Hematopoietic multipotent progenitor cell (in vitro differentiated cells): Measurements from ENCODE around the gene KIRREL3. TPM values are rescaled to one million over a fixed set of nuclear protein-coding genes. Genes with fewer than 3 reads are reported as not detected.
A peak's percentile ranks its signal among the peaks of the same experiment; 100 is the strongest.

Source experiments
- DNase-seq, 3 donors: peaks; one replicate each; pipeline ENCODE4 v3.0.0-alpha.2; 2011 to 2015; ENCODE audit warnings: low read depth in 2 of 3, low spot score in 2 of 3
- total RNA-seq: library from RNA; depleted of rRNA; stranded (reverse); fragments of >200 nt; gene quantifications from one replicate; pipeline ENCODE4 v1.2.3, GENCODE V29; 2012

Gene KIRREL3
- total RNA-seq, 1 donor = not detected

DNA sequence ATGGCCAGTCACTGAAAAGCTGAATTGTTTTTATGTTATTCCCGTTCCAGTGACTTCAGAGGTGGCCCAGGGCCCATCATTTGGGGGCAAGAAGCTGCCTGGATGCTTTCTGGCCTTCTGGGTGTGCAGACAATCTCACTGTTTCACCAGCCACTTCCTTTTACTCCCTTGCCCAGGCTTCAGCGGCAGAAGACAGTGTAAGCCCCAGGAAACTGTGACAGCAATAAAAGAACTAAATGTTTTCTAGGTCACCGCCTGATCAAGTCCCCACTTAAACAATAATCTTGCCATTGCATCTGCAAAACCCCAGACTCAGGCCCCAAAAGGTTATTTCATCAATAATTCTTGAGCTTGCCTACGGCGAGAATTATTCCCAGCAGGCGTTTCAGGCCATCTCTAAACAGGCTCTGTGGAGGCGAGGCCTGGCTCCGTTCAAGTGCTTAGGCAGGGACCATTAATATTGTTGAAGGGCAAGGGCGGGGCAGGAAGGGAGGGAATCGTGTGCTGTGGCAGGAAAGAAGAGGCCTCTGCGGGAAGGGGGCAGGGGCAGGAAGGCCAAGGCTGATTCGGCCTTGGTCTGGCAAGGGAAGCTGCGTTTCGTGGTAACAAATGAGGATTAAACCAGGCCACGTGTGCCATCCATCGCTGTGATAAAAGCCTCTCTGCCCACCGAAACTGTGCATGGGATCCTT is 252.3 kb downstream of the KIRREL3 start:
- peak in 2 of 3 donors; percentile 24 to 34 for DNase-seq

DNA sequence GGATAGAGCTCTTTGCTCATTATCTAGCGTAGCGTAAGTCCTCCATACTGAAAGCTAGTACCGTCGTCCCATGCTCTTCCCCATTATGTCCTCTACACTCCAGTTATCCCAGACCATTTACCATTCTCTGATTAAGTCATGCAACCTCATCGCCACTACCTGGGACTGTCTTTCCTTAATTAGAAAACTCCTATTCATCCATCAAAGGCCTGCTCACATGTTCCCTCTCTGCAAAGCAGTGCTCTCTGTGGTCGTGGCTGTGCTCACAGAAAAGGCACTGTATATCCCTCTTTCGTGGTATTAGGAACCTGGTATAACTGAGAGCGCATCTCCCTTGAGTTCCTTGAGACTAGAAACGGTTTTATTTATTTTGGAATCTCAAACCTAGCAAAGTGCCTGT is 253.3 kb downstream of the KIRREL3 start:
- no peak for DNase-seq

DNA sequence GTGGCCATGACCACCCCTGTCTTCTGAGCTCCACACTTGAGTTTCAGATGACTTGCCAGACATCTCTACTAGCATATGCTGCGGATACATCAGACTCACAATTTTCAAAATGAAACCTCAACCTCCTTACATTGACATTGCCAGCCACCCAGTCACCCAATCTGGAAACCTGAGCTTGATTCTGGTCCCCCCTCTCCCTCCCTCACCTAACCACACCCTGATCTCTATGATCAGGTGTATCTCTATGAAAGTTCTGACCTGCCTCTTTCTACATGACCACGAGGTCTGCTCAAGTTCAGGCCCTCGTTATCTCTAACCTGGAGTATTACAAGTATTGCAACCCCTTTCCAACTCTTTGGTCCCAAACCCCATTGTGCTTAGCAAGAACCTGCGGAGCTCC is 254.1 kb downstream of the KIRREL3 start:
- DNase-seq = no peak

DNA sequence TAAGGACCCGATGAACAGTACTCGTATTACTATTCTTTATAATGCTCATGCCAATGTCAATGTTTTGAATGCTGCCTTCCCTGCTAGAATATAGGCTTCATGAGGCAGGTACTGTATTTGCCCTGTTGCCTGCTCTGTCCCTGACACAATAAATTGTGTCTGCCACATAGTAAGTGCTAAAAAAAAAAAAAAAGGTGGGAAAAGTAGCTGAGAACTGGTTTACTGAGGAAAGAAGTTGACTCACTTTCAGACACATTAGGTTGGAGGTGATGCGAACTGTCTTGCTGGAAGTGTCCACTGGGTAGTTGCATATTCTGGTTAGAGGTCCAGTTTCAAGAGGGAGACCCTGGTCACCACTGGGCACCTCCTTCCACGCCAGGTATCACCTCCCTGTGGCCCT is 255.9 kb downstream of the KIRREL3 start:
- no peak for DNase-seq

DNA sequence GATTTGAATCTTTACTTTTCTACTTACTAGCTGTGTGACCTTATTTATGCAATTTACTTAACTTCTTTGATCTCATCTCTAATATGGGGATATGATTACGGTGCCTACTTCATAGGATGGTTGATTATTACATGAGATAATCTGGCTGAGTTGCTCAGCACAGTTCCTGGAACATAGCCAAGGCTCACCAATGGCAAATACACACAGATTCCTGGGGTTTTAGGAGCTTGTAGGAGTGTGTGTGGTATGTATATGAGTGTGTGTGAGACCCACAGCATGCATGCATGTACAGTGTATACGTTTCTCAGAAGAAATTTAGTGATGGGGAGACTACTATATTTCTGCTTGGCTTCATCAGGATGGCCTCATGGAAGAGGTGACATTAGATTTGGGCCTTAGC is 256.9 kb downstream of the KIRREL3 start:
- no peak for DNase-seq

DNA sequence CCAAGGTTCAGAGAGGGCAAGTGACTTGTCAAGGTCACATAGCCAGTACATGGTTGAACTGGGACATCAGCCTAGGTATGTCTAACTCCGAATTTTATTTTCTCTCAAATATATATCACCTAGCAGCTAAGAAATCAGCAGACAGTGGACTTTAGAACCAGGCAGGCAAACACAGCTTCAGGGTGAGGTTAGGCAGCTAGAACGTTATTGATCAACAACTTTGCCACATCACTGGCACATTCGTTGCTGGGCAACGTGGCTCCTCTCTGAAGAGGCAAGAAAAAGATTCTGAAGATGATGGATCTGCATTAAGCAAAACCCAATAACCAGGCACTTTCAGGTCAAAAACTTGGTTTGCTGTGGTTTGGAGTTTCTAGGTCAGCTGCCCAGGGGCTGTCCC is 258.0 kb downstream of the KIRREL3 start:
- no peak for DNase-seq

DNA sequence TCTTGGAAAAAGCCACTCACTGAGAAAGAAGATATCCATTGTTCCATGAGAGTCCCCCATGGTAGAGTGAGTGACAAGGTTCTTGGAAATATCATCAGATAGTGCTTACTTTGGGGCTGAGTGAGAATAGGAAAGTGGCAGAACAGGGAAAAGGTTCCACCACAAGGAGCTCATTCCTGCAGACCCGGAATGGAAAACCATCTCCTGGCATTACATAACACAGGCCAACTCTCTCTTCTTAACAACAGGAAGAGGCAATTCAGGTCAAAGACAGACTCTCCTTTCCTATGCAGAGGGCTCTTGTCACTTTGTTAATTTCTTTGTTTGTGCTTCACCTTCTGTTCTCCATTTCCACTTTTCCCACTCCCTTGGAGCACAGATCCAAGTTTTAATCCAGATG is 259.7 kb downstream of the KIRREL3 start:
- no peak for DNase-seq

DNA sequence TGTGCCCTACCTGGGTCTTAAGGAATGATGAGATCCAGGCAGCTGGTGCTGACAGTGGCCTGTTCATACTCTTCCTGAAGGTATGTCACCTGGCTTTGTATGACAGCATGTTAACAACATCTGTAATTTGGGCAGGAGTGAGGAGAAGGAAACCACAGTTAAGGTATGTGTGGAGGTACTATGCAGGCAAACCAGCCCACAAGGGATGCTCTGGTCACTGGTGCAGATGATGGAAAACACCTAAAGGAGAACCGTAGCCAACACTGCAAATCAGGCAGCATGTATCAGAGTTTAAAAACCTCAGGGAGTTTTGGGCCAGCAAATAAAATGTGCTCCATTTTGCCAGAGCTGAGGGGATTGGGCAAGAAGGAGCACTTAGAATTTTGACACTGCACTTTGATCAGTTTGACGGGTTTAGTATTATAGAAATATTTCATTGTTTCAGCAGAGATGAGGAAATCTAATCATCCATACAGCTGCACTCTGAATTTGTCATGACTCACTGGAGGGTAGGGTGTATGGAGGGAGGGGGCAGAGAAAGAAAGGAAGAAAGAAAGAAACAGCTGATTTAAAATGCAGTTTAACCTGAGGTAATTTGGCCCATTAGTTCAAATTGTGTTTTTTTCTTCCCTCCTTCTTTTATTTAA is 260.9 kb downstream of the KIRREL3 start:
- no peak for DNase-seq

DNA sequence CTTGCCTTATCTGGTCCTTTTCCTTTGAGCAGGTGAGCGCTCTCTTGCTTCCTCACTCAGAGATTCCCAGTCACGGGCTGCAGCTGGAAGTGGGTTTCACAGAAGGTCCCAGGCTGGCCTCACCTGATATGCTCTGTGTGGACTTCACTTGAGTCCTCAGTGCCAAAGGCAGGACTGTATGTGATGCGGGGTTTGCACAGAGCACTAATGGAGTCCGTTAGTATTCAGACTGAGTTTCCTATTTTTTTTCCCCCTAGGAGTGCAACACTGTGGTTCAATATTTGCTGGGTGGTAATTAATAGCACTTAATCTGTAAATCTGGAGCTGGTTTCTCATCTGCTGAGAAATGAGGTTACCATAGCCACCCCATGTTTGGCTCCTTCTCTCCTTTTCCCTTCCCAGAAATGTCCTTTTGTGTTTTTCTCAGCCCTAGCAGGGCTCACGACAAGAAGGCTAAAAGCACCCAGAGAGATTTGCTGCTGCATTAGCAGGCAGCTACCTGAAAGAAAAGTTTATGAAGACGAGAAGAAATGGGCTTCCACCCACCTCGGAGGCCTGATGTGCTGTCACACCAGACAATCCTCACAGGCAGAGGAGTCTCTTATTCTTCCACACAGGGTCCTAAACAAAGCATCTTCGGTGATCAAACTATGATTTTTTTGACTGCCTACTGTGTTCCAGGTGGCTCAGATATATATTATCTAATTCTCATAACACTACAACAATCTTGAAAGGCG is 262.1 kb downstream of the KIRREL3 start:
- no peak for DNase-seq

DNA sequence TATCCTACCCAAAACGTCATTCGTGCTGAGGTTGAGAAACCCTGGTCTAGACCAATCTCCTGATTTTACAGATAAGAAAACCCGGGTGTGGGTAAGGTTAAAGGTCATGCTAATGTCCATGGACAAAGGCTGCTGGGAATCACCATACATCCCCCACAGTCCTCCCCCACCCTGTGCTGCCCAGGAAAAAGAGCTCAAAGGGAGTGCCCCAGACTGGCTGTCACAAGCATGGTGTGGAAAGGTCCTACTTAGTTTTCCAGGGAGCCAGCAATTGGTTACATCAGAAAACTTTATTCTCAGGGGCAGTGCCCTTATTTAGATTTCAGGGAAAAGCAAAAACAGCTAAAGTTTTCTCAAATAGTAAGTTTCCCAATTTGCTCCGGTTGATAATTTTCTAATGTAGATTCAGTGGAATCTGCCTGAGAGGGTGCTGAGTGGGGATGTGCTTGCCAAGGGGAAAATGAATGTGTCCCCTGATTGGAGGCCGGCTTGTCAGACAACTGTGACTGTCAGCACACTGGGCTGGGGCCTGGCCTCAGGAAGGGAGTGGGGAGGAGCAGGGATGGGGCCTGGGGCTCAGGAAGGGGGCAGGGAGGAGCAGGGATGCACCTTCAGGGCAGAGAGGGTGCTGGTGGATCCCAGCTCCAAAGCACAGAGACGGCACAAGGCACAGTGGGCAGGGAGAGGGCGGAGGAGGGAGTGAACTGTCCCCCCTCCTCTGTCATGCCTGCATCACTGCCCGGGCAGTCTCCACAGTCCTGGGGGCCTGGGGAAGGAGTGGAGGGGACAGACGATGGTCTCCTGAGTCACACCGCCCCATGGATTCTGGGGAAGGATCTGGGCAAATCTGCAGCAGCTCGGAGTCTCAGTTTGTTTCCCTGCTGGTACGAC is 263.6 kb downstream of the KIRREL3 start:
- DNase-seq = no peak

DNA sequence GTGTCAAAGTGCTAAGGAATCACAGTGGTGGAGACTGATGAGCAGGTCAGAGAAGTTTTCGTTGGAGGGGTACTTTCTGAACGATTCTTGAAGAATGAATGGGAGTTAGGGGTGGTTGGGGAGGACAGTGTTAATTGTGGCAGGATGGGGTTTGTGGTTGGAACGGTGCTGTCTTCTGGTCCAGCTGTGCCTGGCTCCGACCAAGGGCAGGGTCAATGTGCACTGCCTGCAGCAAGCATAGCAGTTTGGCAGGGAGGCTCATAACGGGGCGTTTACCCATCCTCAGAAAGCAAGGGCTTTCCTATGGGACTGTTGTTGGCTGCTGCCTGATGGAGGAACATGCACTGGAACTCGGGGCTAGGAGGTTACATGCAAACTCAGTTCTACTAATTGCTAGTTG is 265.8 kb downstream of the KIRREL3 start:
- no peak for DNase-seq

DNA sequence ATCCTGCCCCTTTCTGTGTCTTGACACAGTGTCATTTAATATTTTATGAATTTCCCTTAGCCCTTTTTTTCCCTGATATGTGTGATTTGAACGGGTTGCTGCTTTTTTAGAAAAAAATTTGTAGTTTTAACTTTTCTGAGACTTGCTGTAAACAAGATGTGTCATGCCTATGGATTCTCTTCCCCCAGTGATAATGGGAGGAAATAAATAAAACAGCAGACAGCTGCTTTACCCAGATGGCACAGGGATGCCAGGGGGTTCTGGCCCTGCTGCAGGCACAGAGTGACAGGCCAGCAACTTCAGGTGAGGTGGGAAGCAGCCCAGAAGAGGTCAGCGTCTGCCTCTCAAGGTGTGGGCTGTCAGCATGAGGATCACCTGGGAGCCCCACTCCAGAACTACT is 266.9 kb downstream of the KIRREL3 start:
- no peak for DNase-seq

DNA sequence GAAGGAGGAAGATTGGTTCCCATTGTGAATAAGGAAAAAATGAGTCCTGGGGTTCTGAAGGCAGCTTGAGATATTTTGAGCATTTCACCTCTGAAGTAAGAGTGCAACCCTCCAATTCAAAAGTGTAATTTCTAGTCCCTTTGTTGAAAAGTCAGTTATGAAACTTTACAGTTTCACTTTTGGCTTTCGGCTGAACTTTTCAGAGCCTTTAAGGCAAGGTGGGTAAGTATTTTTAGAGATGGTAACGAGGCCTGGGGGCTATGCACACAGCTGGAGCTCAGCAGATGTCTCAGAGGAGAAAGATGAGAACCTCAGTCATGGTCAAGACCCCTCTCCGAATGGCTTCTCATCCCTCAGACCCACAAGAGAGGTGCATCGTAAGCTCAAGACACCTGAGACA is 267.6 kb downstream of the KIRREL3 start:
- DNase-seq = no peak

DNA sequence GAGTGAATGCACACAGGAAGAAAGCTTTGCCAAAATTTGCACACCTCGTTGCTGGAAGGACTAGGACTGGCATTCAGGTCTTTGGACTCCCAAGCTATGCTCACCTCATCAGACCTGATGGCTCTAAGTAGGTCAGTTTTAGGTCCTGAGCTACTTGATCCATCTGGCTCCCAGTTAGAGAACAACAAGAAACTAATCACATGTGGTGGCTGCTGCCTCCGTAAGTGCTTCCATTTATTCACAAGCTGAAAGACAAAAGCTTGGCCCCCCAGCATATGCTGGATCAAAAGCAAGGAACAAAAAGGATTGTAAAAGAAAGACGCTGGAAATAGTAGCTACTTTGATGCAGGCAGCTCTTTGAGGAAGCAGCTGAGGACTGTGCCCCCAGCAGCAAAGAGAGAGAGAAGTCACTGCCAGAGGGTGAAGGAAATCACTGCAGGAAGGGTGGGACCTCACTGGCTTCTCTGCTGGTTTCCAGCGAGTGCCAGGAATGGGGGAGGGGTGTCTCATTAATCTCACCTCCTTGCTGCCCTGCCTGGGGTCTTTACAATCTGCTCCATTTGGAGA is 268.9 kb downstream of the KIRREL3 start:
- peak in 1 of 3 donors; percentile 16 for DNase-seq

DNA sequence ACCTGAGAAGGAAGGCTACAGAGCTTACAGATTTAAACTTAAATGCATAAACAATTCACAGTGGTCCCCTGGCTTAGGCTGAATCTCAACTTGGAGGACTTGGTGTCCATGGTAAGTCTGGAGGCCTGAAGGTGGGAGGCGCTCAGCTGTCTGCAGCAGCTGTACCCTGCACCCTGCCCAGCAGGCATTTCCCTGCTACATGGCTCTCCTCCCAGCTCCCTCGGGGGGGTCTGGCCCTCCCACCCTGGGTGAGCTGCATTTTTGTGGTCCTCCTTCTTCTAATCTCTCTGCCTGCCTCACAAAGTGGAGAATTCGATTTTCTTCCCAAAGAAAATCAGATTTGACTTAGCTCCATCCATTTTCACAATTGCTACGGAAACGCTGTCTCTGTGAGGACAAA is 273.2 kb downstream of the KIRREL3 start:
- no peak for DNase-seq

DNA sequence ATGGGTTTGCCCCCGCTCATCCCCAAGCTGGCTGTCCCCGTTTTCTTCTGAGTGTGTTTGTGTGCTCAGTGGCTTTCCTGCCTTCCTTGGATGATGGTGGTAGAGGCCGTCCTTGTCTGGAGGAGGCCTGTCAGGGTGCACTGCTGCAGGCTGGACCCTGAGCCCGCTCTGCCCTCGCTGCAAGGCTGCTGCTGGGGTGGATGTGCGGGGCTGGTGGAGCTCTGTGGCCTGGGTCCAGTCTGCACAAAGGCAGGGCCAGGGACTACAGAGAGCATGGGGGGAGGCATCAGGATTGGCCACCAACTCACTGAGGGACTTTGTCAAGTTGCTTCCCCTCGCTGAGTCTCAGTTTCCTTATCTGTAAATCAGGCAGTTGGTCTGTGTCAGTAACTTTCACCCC is 275.0 kb downstream of the KIRREL3 start:
- DNase-seq = no peak

DNA sequence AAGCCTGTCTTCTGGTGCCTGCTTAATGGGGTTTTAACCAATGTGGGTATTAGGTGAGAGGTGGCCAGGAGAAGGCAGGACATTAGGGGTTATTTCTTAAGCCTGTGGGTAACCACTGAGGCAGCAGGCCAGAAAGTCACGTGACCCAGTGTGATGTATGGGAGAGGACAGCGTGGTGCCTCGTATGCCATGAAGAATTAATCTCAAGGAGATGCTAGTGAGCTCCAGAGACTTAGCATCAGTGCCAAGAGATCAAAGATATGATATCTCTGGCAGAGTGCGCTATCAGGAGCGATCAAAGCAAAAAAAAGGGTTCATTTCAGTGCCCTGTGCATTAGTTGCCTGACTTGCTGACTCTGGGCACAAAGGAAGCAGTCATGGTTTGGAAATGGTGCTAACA is 275.5 kb downstream of the KIRREL3 start:
- DNase-seq = no peak

DNA sequence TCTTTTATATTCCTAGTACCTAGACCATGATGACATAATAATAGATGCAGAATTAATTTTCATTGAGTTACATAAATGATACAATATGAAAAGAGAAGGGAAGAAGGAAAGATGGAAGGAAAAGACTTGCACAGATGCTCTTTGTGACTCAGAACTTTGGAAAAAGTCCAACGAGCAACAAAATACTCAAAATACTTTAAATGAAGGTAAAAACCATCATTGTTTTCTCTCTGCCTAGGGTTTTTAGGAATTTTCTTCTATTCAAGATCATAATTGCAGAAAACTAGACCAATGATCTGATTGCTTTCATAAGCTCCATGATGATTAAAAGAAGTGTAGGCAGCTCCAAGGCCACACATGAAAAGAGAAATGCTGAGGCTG is 276.9 kb downstream of the KIRREL3 start:
- no peak for DNase-seq

DNA sequence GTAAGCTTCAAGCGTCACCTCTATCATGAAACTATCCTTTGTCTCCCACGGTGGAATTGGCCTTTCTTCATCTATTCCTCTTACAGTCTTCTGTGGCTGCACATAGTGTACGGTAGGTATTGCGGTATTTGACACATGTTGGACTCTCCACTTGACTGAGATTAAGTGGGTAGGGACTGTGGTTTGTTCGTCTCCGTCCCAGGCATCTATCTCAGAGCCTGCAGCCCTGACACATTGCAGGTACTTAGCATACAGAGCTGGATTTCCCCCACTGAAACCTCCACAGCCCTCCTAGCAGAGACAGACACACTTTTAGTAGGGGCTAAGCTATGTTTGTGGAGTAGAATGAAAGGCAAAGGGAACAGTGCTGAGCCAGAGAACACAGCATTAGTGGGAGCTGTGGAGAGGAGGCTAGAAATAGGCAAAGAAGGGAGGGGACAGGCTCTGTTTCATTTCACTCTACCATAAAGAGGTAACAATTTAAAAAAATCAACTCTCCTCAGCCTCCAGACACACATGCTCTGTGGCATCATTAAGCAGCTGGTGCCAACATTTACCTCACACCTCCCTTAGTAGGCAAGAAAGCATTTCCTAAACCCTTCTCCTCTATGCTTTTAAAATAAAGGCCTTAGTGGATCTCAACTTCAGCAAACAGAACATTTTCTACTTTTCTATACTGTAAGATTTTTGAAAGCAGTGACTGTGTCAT is 277.5 kb downstream of the KIRREL3 start:
- DNase-seq = no peak
